Stomach (tissue), 4 donors: Measurements from ENCODE around the gene A2M.

Source experiments
- EP300 ChIP-seq: sonication (generic); formaldehyde crosslinking; IDR thresholded peaks from one replicate; pipeline ENCODE4 v1.6.1; 2017; ENCODE audit warnings: antibody characterized with exemption
- POLR2A ChIP-seq, 4 donors: fragments of 450-650 bp; IDR thresholded peaks; one replicate each; pipeline ENCODE4 v1.6.1; 2016; ENCODE audit warnings: antibody characterized with exemption in 4 of 4, control low read depth in 2 of 4, mild to moderate bottlenecking in 1 of 4, moderate library complexity in 1 of 4
- POLR2AphosphoS5 ChIP-seq, 3 donors: sonication (generic); formaldehyde crosslinking; IDR thresholded peaks; one replicate each; pipeline ENCODE4 v1.6.1; 2016; ENCODE audit warnings: antibody characterized with exemption in 3 of 3
- TF ChIP-seq, protein P1 (sequence below), 7 experiments: fragments of 450-650 bp in 4 of 7; fragments of 200-600 bp in 3 of 7; sonication (generic) in 3 of 7; IDR thresholded peaks; one replicate each; pipeline ENCODE4 v1.5.1; 2016 to 2019; ENCODE audit warnings: antibody characterized with exemption in 7 of 7, control low read depth in 2 of 7, mild to moderate bottlenecking in 1 of 7

DNA sequence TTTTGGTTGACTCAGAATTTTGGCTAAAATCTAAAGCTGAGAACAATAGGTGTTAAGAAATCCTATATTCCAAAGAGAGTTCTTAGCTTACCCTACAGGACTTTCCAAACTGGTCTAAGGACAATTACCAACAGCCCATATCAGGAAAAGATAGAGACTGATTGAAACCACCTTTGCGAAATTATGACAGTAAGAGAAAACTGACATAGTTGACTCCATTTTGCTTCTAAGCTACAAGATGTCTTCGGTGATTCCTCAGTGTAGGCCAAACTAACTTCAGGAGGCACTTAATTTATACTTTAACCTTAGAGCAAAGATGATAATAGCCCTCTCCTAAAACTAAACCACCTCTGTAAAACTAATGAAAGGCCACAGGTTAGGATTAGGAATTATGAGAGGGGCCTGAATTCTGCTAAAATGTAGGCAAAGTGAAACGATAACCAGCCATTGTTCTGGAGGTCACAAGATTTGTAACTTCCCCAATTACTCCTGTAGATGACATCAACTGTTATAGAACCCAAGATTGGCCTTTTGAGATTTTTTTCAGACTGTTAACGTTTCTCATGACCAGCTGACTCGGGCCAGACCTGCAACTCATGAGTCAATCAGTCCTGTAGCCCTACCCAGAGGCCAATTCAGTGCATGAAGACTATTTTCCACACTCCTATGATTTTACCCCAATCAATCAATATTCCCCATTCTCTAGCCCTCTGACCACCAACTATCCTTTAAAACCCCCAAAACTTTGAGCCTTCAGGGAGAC lies 83.3 kb downstream of the A2M start:
- TF ChIP-seq, protein P1, sequence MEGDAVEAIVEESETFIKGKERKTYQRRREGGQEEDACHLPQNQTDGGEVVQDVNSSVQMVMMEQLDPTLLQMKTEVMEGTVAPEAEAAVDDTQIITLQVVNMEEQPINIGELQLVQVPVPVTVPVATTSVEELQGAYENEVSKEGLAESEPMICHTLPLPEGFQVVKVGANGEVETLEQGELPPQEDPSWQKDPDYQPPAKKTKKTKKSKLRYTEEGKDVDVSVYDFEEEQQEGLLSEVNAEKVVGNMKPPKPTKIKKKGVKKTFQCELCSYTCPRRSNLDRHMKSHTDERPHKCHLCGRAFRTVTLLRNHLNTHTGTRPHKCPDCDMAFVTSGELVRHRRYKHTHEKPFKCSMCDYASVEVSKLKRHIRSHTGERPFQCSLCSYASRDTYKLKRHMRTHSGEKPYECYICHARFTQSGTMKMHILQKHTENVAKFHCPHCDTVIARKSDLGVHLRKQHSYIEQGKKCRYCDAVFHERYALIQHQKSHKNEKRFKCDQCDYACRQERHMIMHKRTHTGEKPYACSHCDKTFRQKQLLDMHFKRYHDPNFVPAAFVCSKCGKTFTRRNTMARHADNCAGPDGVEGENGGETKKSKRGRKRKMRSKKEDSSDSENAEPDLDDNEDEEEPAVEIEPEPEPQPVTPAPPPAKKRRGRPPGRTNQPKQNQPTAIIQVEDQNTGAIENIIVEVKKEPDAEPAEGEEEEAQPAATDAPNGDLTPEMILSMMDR (IDR thresholded peaks at IDR 0.05): no peak
- TF ChIP-seq POLR2A (IDR thresholded peaks at IDR 0.05): no peak
- no peak for TF ChIP-seq POLR2AphosphoS5 (IDR thresholded peaks at IDR 0.05)
- TF ChIP-seq EP300: no peak
